Skeletal muscle cell (primary cell): ENCODE results near the gene DMBX1.

Experiments used
- DNase-seq: peaks from one replicate; pipeline ENCODE4 v3.0.0-alpha.2; 2010; ENCODE audit warnings: low read depth
- H3K4me3 ChIP-seq: 2 replicates; pipeline ENCODE4 v1.5.1; 2011; ENCODE audit warnings: low read depth, mild to moderate bottlenecking, control low read depth, low read length, moderate library complexity

The DMBX1 gene

GRCh38 chr1:46533179-46533864 is 43.7 kb downstream of the DMBX1 start:
- no peak for DNase-seq
- peak overlapping the region; percentile 33 for H3K4me3 ChIP-seq

GRCh38 chr1:46535063-46535462 is 45.4 kb downstream of the DMBX1 start:
- no peak for DNase-seq
- no peak overlapping the region for H3K4me3 ChIP-seq

- DNase-seq = no peak
- no peak overlapping the region for H3K4me3 ChIP-seq
Observed at GRCh38 chr1:46536527-46536926, 46.9 kb downstream of the DMBX1 start.

GRCh38 chr1:46537651-46538050 is 48.0 kb downstream of the DMBX1 start:
- no peak overlapping the region for H3K4me3 ChIP-seq
- no peak for DNase-seq

- no peak for DNase-seq
- H3K4me3 ChIP-seq = no peak overlapping the region
Observed at GRCh38 chr1:46538147-46538546, 48.5 kb downstream of the DMBX1 start.
